HL-60/S4 (cell line): ENCODE measurements around the gene LCTL.
"Not testable (repeated sequence)": the region's sequence is repeated elsewhere in the genome, so short reads cannot be mapped to it uniquely, and the experiment has no call there.

Experiments
- in situ Hi-C: fragments of 300-500 bp; cut with MboI; formaldehyde crosslinking; loops from 2 replicates; pipeline ENCODE4 v1.14.3; 2022; ENCODE audit warnings: low sequenced_read_pairs

LCTL gene

DNA sequence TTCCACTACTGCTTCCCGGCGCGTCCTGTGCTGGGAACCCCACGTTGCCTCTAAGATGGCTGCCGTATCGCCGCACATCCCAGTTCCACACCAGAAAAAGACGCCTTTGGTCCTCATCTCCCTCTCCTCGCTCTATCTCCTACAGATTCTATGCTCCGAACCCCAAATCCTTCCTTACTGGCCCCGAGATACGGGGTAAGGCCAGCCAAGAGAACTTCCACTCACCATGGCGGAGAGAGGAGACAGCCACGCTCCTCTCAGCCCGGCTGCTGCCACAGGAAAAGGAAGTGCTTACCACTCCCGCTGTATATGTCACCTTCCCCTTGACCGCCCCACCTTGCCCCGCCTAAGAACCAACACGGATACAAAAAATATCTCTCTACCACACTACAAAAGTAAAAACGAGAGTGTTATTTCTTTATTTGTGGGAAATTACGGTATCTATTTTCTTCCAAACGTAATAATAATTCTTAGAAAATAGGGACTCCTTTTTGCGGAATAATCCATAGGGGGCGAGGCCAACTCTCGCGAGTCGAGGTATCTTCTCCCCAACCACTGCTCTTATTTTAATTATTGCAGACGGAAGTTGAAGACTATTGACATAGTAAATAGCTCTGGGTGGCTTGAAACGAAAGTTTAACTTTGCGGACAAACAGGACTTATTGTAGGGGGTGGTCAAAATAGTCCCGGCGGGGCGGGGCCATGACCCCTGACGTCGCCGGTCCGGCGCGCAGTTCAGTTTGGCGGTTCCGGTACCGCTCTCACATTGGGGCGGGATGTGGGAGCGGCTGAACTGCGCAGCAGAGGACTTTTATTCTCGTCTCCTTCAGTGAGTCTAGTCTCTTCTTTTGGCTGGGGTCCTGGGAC, 61.0 kb downstream of the LCTL start, which contains the start of the genes RPL4 and ZWILCH:
Gene RPL4, minus strand, starts transcription at position 293 of the 867 bp plus-strand sequence. Its CDS starts 65 bp downstream, at position 228.
Gene ZWILCH, plus strand, starts transcription at position 764 of the 867 bp plus-strand sequence. Its CDS starts 13 bp downstream, at position 777.
- in situ Hi-C loops = no loop called here

DNA sequence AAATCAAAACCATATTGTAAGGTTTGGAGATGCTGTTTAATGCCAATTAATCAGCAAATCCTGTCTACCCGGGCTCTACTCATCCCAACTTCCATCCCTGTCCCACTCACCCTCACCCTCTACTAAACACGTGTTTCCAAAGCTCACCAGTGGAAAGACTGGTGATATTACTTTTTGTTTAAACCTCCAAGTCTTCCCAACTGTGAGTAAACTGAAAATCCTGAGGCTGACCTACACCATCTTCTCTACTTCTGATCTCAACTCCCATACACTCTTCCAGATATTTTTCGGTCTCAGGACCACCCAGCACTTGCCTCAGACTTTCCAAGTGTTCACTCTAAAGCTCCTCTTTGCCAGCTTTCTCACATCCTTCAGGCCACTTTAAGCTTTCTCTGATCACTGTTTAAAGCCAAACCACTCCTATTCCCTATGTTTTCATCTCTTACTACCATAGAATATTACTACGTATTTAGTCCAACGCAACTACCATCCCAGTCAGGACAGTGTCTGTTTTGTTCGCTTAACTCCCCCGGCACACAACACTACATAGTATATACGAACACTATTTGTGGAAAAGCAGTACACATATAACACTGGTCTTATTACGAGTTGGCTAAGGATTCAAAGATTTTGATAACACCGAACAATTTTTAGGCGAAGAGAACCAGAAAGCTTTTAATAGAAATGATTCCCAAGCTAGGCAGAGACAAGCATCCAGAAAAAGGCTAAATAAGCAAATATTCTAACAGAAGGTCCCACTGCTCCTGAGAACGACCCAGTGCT, 61.8 kb downstream of the LCTL start:
- in situ Hi-C loops = no loop called here

DNA sequence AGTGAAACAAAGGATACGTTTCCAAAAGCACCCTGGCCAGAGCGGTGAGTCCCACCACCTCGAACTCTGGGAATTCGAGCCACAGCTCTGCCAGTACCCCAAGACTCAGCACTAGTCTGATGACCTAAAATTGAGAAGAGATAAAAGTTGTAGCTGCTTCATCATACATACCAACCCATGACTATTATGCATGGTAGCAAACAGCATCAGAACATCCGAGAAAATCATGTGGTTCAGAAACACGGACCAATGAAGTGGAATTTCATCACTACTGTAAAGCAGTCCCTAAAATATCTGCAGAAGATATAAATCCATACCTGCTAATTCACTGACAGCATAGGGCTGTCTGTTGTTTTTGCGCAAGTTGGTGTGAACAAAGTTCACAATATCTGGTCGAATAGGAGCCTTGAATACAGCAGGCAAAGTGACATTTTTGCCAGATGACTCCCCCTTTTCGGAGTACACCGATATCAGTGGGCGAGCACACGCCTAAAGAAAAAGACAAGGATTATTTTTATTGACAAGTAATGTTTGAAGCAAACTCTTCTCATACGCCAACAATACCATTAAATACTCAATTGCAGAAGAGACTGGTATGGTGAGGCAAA, 62.7 kb downstream of the LCTL start:
- in situ Hi-C loops = not testable (repeated sequence)

DNA sequence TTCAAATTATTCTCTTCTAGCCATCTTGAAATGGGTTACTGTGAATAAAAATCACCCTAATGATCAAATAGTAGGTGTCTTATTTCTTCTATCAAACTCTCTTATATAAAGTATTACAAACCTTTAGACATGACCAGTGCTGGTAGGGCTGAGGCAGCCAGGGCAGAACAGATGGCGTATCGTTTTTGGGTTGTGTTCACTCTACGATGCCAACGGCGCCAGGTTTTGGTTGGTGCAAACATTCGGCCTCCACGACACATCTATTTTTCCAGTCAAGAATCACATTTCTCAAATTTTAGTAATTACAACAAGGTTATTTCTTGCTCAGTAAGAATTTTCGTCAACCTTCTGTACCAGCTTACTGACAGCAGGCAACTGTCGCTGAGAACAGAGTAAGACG, 63.3 kb downstream of the LCTL start:
- in situ Hi-C loops = no loop called here

DNA sequence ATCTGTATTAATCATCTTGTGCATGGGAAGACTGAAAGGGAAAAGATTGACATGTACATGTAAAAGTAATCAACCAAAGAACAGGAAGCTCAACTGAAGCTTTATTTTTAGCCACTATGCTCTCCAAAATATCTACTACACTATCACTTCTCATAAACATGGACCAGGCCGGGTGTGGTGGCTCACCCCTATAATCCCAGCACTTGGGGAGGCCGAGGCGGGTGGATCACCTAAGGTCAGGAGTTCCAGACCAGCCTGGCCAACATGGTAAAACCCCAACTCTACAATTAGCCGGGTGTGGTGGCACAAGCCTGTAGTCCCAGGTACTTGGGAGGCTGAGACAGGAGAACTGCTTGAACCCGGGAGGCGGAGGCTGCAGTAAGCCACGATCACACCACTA, 65.5 kb downstream of the LCTL start:
- in situ Hi-C loops = not testable (repeated sequence)

DNA sequence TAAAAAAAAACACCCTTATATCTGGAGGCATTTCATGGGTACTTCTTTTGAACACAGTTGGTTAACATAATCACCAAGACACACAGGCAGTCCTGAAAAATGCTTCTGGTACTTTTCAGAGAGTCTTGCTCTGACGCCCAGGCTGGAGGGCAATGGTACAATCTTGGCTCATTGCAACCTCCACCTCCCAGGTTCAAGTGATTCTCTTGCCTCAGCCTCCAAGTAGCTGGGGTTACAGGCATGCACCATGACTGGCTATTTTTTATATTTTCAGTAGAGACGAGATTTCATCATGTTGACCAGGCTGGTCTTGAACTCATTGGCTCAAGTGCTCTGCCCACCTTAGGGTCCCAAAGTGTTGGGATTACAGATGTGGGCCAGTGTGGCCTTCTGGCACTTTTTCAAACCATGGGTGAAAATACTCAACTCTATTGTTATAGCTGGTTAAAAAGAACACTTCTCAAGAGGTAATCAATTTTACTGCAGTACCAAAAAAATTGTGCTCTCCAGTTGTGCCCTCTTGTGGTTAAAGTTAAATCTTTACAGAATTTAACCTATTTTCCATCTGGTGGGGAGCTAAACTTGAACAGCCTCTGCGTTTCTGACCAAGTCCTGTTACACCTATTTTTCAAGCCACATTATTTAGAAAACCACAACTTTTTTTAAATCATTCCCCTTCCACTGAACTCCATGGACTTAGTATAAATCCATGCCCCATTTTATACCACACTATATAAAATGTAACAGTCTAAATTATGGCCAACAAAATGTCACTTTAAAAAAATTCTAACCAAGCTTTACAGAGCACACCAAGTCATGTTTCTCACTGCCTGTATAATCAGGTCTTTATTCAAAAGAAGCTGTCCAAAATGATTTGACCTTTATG, 67.1 kb downstream of the LCTL start:
- in situ Hi-C loops = loop anchor here (10.0 kb wide), 1 partner anchor 144 kb away; the partner anchor contains the start of gene TIPIN
